Fibroblast of skin of abdomen (primary cell): ENCODE data around the gene ARHGAP40.

ENCODE experiments used
- DNase-seq: peaks from one replicate; pipeline ENCODE4 v3.0.0-alpha.2; 2013

The ARHGAP40 gene

DNA sequence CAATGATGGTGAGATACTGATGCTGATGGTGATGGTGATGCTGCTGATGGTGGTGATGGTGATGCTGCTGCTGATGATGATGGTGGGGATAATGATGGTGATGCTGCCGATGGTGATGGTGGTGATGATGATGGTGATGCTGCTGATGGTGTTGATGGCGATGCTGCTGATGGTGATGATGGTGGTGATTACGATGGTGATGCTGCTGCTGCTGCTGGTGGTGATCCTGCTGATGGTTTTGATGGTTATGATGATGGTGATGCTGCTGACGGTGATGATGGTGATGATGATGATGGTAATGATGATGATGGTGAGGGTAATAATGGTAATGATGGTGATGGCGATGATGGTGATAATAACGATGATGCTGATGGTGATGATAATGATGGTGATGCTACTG is 50.0 kb downstream of the ARHGAP40 start:
- no peak for DNase-seq

- DNase-seq: no peak
Measured at GRCh38 chr20:38652995-38653394, 51.4 kb downstream of the ARHGAP40 start.

- no peak for DNase-seq
Measured at GRCh38 chr20:38657390-38657789, 55.8 kb downstream of the ARHGAP40 start.

- no peak for DNase-seq
Measured at GRCh38 chr20:38658879-38659596, 57.4 kb downstream of the ARHGAP40 start.

DNA sequence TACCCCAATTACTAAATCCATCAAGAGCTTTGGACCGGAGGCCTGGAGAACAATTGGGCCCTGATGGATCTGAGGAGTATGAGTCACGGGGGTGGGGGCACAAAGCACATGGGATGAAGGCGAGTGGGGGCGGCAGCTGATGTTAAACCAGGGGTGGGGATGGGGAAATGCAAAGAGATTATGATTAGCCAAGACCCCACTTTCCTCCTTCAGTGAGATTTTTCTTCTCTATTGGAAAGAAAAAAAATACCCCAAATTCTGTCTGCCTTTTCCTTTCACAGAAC is 57.9 kb downstream of the ARHGAP40 start:
- DNase-seq: no peak

DNA sequence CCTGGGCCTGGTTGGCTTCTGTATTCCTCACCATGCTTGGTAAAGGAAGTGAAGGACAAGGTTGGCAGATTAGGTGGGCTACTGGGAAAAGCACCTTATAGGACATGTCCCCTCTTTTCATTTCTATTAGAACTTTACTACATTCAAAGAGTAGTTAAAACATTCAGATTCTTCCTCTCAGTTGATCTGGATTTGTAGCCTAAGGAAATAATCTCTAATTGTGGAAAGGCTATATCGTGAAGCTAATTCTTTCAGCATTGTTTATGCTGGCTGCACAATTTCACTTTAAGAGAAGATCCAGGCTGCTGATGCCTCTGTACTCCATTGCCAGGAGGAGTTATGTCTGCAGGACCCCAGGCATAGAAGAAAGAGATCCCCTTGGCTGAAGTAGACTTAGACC is 58.8 kb downstream of the ARHGAP40 start:
- DNase-seq: no peak

DNA sequence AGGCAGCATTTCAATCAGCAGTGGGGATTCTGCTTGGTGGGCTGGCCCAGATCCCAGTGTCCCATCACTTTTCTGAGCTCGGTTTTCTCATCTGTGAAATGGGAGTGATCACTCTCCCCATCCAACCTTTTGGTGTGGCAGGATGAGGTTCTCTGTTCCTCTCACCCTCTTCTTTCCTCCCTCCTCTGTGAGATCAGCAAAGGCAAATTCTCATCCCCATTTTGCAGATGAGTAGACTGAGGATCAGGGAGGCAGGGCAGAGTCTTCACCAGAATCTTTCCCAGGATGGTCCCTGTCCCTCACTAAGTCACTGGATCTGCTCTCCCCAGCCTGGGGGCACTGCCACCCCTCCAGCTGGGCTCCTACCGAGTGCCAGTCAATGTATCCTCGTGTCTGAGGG is 62.1 kb downstream of the ARHGAP40 start:
- no peak for DNase-seq

GRCh38 chr20:38664284-38664683 is 62.7 kb downstream of the ARHGAP40 start:
- no peak for DNase-seq

GRCh38 chr20:38665094-38665493 is 63.5 kb downstream of the ARHGAP40 start:
- no peak for DNase-seq

DNA sequence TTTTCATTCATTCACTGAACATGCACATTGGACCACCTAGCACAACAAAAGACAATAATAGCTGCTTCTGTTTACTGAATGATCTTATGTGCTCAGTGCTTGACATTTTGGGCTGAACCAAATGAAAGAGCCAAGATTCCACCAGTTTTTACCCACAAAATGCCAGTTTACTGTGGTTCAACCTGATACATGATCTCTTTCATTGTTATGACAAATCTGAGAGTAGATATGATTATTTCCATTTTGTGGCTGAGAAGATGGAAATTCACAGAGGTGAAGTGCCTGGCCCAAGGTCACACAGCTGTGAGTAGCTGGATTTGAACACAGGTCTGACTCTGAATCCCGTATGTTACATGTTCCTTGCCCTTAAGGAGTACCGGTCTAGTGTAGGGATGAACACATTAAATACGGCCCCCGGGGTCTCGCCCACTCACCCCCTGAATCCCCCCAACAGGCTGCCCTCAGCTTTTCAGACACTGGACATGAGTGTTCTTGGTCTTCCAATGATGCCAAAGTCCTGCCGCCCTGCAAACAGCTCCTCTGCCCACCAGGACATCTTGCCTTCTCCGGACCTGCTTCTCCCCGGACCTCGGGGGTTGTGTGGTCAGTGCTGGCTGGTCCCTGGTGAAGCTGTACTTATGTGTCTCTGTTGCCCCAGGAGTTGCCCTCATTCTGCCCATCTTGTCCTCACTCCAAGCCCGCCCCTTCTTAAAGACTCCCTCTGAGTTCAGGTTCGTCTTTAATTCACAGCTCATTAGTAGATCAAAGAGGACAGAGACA is 64.1 kb downstream of the ARHGAP40 start:
- no peak for DNase-seq

DNA sequence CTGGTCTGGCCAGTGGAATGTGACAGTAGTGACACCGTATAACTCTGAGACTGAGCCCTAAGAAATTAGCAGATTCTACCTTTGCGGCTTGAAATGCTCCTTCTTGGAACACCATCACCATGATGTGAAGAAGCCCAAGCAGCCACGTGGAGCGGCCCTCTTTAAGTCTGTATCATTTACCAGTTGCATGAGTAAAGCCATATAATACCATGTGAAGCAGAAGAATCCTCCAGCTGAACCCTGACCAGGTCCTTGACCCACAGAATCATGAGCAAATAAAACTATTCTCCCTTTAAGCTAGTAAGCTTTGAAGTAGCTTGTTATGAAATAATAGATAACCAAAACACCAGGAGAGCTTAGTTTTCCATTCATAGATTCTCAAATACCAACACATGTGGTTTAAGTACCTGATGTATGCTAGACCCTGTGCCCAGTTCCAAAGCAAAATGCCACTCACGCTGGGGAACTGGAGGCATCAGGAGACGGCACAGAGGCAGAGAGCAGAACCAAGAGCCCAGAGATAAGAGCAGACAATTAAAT is 65.9 kb downstream of the ARHGAP40 start:
- DNase-seq: no peak

- no peak for DNase-seq
Measured at GRCh38 chr20:38669688-38670087, 68.1 kb downstream of the ARHGAP40 start.

GRCh38 chr20:38670786-38671185 is 69.2 kb downstream of the ARHGAP40 start:
- DNase-seq: no peak

DNA sequence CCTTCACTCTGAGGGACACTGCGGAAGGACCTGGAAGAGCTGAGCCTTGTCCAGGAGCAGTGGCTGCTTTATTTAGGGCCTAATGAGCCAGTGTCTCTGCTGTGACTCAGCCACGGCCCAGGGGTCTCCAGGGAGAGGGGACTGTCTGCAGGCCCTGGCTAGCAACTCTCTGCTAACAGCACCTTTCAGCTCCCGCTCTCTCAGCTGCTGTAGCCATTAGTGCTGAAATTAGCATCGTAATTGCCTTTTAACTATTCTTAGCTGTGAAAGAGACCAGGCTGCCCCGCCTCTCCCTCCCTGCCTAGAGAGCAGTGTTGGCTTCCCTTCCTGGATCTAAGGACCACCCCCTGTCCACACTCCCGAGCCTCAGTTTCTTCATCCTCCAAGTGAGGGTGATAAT is 69.6 kb downstream of the ARHGAP40 start:
- no peak for DNase-seq

- no peak for DNase-seq
Measured at GRCh38 chr20:38671701-38672292, 70.2 kb downstream of the ARHGAP40 start.

GRCh38 chr20:38672504-38672903 is 70.9 kb downstream of the ARHGAP40 start:
- DNase-seq: no peak

DNA sequence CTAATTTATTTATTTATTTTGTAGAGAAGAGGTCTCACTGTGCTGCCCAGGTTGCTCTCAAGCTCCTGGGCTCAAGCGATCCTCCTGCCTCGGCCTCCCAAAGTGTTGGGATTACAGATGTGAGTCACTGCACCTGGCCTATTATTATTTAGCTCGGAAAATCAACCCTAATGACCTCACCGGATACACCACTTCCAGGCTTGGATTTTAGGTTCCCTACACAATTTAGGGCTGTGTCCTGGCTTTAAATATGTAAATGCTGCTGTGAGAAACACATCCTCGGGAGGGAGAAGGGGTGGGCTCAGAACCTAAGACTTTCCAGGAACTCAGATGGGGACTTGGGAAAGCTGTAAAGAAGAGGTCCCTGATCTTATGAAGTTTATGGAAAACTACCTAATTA is 71.7 kb downstream of the ARHGAP40 start:
- no peak for DNase-seq

GRCh38 chr20:38673725-38674091 is 72.1 kb downstream of the ARHGAP40 start:
- DNase-seq: peak; percentile 16

- peak; percentile 56 for DNase-seq
Measured at GRCh38 chr20:38674092-38674764, 72.6 kb downstream of the ARHGAP40 start.

- DNase-seq: no peak
Measured at GRCh38 chr20:38674765-38675133, 73.1 kb downstream of the ARHGAP40 start.

- DNase-seq: no peak
Measured at GRCh38 chr20:38676576-38676975, 75.0 kb downstream of the ARHGAP40 start.

- peak; percentile 31 for DNase-seq
Measured at GRCh38 chr20:38680500-38681306, 79.1 kb downstream of the ARHGAP40 start.
